HEK293 (cell line): ENCODE measurements around the gene MTOR.

Experiments
- BCL6B ChIP-seq: fragments of 450-650 bp; formaldehyde crosslinking; IDR thresholded peaks from 2 replicates; pipeline ENCODE4 v1.5.1; 2017; ENCODE audit warnings: missing biosample characterization, missing genetic modification characterization
- CTCF ChIP-seq: fragments of 450-650 bp; formaldehyde crosslinking; IDR thresholded peaks from 2 replicates; pipeline ENCODE4 v1.5.1; 2016; ENCODE audit warnings: missing biosample characterization, missing genetic modification characterization
- SALL2 ChIP-seq: fragments of 450-650 bp; formaldehyde crosslinking; IDR thresholded peaks from 2 replicates; pipeline ENCODE4 v1.5.0; 2017; ENCODE audit warnings: missing biosample characterization, mild to moderate bottlenecking, missing genetic modification characterization, borderline replicate concordance
- YY2 ChIP-seq: fragments of 450-650 bp; formaldehyde crosslinking; IDR thresholded peaks from 2 replicates; pipeline ENCODE4 v1.5.1; 2016; ENCODE audit warnings: missing biosample characterization, missing genetic modification characterization
- ZBTB1 ChIP-seq: fragments of 450-650 bp; formaldehyde crosslinking; IDR thresholded peaks from 2 replicates; pipeline ENCODE4 v1.5.1; 2016; ENCODE audit warnings: missing biosample characterization, missing genetic modification characterization
- ZNF585B ChIP-seq: fragments of 450-650 bp; formaldehyde crosslinking; IDR thresholded peaks from 2 replicates; pipeline ENCODE4 v1.5.1; 2016; ENCODE audit warnings: missing biosample characterization, missing genetic modification characterization
- ZSCAN23 ChIP-seq: fragments of 450-650 bp; formaldehyde crosslinking; IDR thresholded peaks from 2 replicates; pipeline ENCODE4 v1.5.1; 2016; ENCODE audit warnings: missing biosample characterization, missing genetic modification characterization

DNA sequence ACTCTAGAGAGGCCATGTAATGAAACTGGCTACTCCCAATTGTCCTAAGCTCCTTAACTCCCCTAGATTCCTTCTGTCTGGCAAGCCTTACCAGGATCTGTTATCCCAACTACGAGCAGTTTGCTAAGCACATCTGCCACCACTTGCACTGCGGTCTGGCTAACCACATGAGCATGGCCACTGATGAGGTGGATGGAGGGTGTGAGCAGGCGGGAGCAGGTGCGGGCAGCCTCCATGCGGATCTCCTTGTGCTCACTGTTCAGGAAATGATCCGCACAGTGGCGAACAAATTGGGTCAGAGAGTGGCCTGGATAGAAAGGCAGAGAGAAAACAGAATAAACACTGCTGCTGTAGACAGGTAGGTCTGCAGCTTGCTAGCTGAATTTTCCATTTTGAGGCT lies 24.0 kb downstream of the MTOR start:
- TF ChIP-seq YY2 (no peak), ZNF585B (tag by site-specific recombination) (no peak), BCL6B (tag by site-specific recombination) (no peak), SALL2 (no peak), CTCF (tag by site-specific recombination) (no peak), ZBTB1 (tag by site-specific recombination) (no peak), ZSCAN23 (tag by site-specific recombination) (no peak)
